ENCODE results near the gene ADGRF3.
"Not testable (repeated sequence)": the region's sequence is repeated elsewhere in the genome, so short reads cannot be mapped to it uniquely, and the experiment has no call there.

The ADGRF3 gene

GRCh38 chr2:26324479-26324878 is 22.1 kb downstream of the ADGRF3 start:
- DNase-seq (ENCODE audit: extremely low read depth in 1 of 2, low read depth in 1 of 2) = not testable (repeated sequence)

- DNase-seq (ENCODE audit: extremely low read depth in 1 of 2, low read depth in 1 of 2) = no peak
Observed at GRCh38 chr2:26318950-26319349, 27.6 kb downstream of the ADGRF3 start.

- DNase-seq (ENCODE audit: extremely low read depth in 1 of 2, low read depth in 1 of 2) = no peak
Observed at GRCh38 chr2:26317377-26318105, 29.0 kb downstream of the ADGRF3 start.

- no peak for DNase-seq (ENCODE audit: extremely low read depth in 1 of 2, low read depth in 1 of 2)
Observed at GRCh38 chr2:26316845-26317244, 29.7 kb downstream of the ADGRF3 start.

GRCh38 chr2:26316041-26316440 is 30.5 kb downstream of the ADGRF3 start:
- DNase-seq (ENCODE audit: extremely low read depth in 1 of 2, low read depth in 1 of 2) = no peak

- no peak for DNase-seq (ENCODE audit: extremely low read depth in 1 of 2, low read depth in 1 of 2)
Observed at GRCh38 chr2:26314243-26314642, 32.3 kb downstream of the ADGRF3 start.

GRCh38 chr2:26313446-26313845 is 33.1 kb downstream of the ADGRF3 start:
- DNase-seq (ENCODE audit: extremely low read depth in 1 of 2, low read depth in 1 of 2) = no peak

- no peak for DNase-seq (ENCODE audit: extremely low read depth in 1 of 2, low read depth in 1 of 2)
Observed at GRCh38 chr2:26312471-26312870, 34.1 kb downstream of the ADGRF3 start.

- DNase-seq (ENCODE audit: extremely low read depth in 1 of 2, low read depth in 1 of 2) = no peak
Observed at GRCh38 chr2:26309921-26310320, 36.7 kb downstream of the ADGRF3 start.

GRCh38 chr2:26305540-26305939 is 41.0 kb downstream of the ADGRF3 start:
- DNase-seq (ENCODE audit: extremely low read depth in 1 of 2, low read depth in 1 of 2) = no peak

- DNase-seq (ENCODE audit: extremely low read depth in 1 of 2, low read depth in 1 of 2) = not testable (repeated sequence)
Observed at GRCh38 chr2:26305094-26305493, 41.5 kb downstream of the ADGRF3 start.

GRCh38 chr2:26302846-26303245 is 43.7 kb downstream of the ADGRF3 start:
- no peak for DNase-seq (ENCODE audit: extremely low read depth in 1 of 2, low read depth in 1 of 2)

GRCh38 chr2:26300234-26300925 is 46.2 kb downstream of the ADGRF3 start:
- no peak for DNase-seq (ENCODE audit: extremely low read depth in 1 of 2, low read depth in 1 of 2)

- no peak for DNase-seq (ENCODE audit: extremely low read depth in 1 of 2, low read depth in 1 of 2)
Observed at GRCh38 chr2:26299471-26300101, 47.0 kb downstream of the ADGRF3 start.

GRCh38 chr2:26298638-26299393 is 47.8 kb downstream of the ADGRF3 start:
- DNase-seq (ENCODE audit: extremely low read depth in 1 of 2, low read depth in 1 of 2) = peak in 1 of 2 donors; percentile 5

GRCh38 chr2:26298286-26298637 is 48.3 kb downstream of the ADGRF3 start:
- DNase-seq (ENCODE audit: extremely low read depth in 1 of 2, low read depth in 1 of 2) = no peak

GRCh38 chr2:26297061-26297460 is 49.5 kb downstream of the ADGRF3 start:
- no peak for DNase-seq (ENCODE audit: extremely low read depth in 1 of 2, low read depth in 1 of 2)

- DNase-seq (ENCODE audit: extremely low read depth in 1 of 2, low read depth in 1 of 2) = no peak
Observed at GRCh38 chr2:26295511-26295910, 51.1 kb downstream of the ADGRF3 start.

- DNase-seq (ENCODE audit: extremely low read depth in 1 of 2, low read depth in 1 of 2) = no peak
Observed at GRCh38 chr2:26292646-26293045, 53.9 kb downstream of the ADGRF3 start.

GRCh38 chr2:26290001-26290400 is 56.6 kb downstream of the ADGRF3 start:
- no peak for DNase-seq (ENCODE audit: extremely low read depth in 1 of 2, low read depth in 1 of 2)

- no peak for DNase-seq (ENCODE audit: extremely low read depth in 1 of 2, low read depth in 1 of 2)
Observed at GRCh38 chr2:26285931-26286330, 60.7 kb downstream of the ADGRF3 start.

All from activated CD8-positive, alpha-beta memory T cell treated with anti-CD3 and anti-CD28 coated beads for 1 hour (primary cell).